Activated effector memory CD4-positive, alpha-beta T cell treated with anti-CD3 and anti-CD28 coated beads, Interleukin-2, amount 50 U/mL, for 16 hours (primary cell): ENCODE measurements around the gene LRRC58.
"Not testable (repeated sequence)": the region's sequence is repeated elsewhere in the genome, so short reads cannot be mapped to it uniquely, and the experiment has no call there.

Source experiments
- DNase-seq: peaks from one replicate; pipeline ENCODE4 v3.0.0-alpha.2; 2020

LRRC58 gene

GRCh38 chr3:120338517-120338916 is 10.6 kb downstream of the LRRC58 start:
- DNase-seq: no peak

- no peak for DNase-seq
Observed at GRCh38 chr3:120332646-120333045, 16.5 kb downstream of the LRRC58 start.

- DNase-seq: no peak
Observed at GRCh38 chr3:120331076-120331475, 18.1 kb downstream of the LRRC58 start.

- DNase-seq: no peak
Observed at GRCh38 chr3:120326784-120327183, 22.4 kb downstream of the LRRC58 start.

- DNase-seq: no peak
Observed at GRCh38 chr3:120324190-120324589, 25.0 kb downstream of the LRRC58 start.

GRCh38 chr3:120323761-120324160 is 25.4 kb downstream of the LRRC58 start:
- DNase-seq: not testable (repeated sequence)

GRCh38 chr3:120311863-120312794 is 37.0 kb downstream of the LRRC58 start:
- DNase-seq: no peak

- no peak for DNase-seq
Observed at GRCh38 chr3:120306519-120307455, 42.4 kb downstream of the LRRC58 start.

GRCh38 chr3:120304616-120305015 is 44.5 kb downstream of the LRRC58 start:
- no peak for DNase-seq

- no peak for DNase-seq
Observed at GRCh38 chr3:120302361-120302760, 46.8 kb downstream of the LRRC58 start.

- DNase-seq: no peak
Observed at GRCh38 chr3:120300971-120301370, 48.2 kb downstream of the LRRC58 start.

- no peak for DNase-seq
Observed at GRCh38 chr3:120299403-120299802, 49.8 kb downstream of the LRRC58 start.

- no peak for DNase-seq
Observed at GRCh38 chr3:120298996-120299395, 50.2 kb downstream of the LRRC58 start.

- DNase-seq: not testable (repeated sequence)
Observed at GRCh38 chr3:120291552-120291951, 57.6 kb downstream of the LRRC58 start.

- no peak for DNase-seq
Observed at GRCh38 chr3:120289636-120290035, 59.5 kb downstream of the LRRC58 start.

GRCh38 chr3:120286465-120286864 is 62.7 kb downstream of the LRRC58 start:
- no peak for DNase-seq

- no peak for DNase-seq
Observed at GRCh38 chr3:120285508-120285841, 63.7 kb downstream of the LRRC58 start.

GRCh38 chr3:120284747-120285507 is 64.2 kb downstream of the LRRC58 start, which contains the start of gene GPR156:
Gene GPR156 (minus strand): TSS chr3:120285222. CDS start chr3:120244098, 41,124 bp downstream.
- no peak for DNase-seq

GRCh38 chr3:120281261-120281660 is 67.9 kb downstream of the LRRC58 start:
- no peak for DNase-seq

- no peak for DNase-seq
Observed at GRCh38 chr3:120280566-120280965, 68.6 kb downstream of the LRRC58 start.

GRCh38 chr3:120280026-120280425 is 69.1 kb downstream of the LRRC58 start:
- no peak for DNase-seq

- DNase-seq: no peak
Observed at GRCh38 chr3:120276767-120277166, 72.4 kb downstream of the LRRC58 start.

GRCh38 chr3:120275618-120276017 is 73.5 kb downstream of the LRRC58 start:
- no peak for DNase-seq
